ENCODE measurements around the gene GCGR.

Gene GCGR

GRCh38 chr17:81859906-81860755 lies 56.2 kb downstream of the GCGR start, which contains the start of gene P4HB:
Gene P4HB, minus strand, starts transcription at chr17:81860535. Its CDS starts 64 bp downstream, at chr17:81860471.
- no peaks in the 10 kb centered on the region for H3K9me3 ChIP-seq (ENCODE audit: insufficient read depth, low read length)
- H3K4me3 ChIP-seq (ENCODE audit: low read length): peak within 1 kb of the TSS; percentile 98
- H3K79me2 ChIP-seq (ENCODE audit: low read length): peaks cover 86% of the 10 kb centered on the region
- H3K4me2 ChIP-seq (ENCODE audit: low read length): peak within 1 kb of the TSS; percentile 89
- H2AFZ ChIP-seq (ENCODE audit: low read depth, low read length): no peak within 1 kb of the TSS
- H4K20me1 ChIP-seq (ENCODE audit: insufficient read depth, low read length): peaks cover 29% of the 10 kb centered on the region
- peak within 1 kb of the TSS; percentile 76 for H3K27ac ChIP-seq (ENCODE audit: low read length)
- TF ChIP-seq CTCF (IDR thresholded peaks at IDR 0.05; ENCODE audit: low read depth, low read length) (no peak), EZH2phosphoT487 (IDR thresholded peaks at IDR 0.05; ENCODE audit: low read depth) (no peak)
- H3K4me1 ChIP-seq (ENCODE audit: low read length): peaks cover 23% of the 10 kb centered on the region
- H3K27me3 ChIP-seq (ENCODE audit: low read depth, low read length): no peaks in the 10 kb centered on the region
- peaks cover 42% of the 10 kb centered on the region for H3K36me3 ChIP-seq (replicated peaks; ENCODE audit: low read depth, low read length)
- H3K9ac ChIP-seq (ENCODE audit: low read length): peak within 1 kb of the TSS; percentile 90

GRCh38 chr17:81860756-81861568 lies 57.0 kb downstream of the GCGR start:
- Histone ChIP-seq H3K4me3 (ENCODE audit: low read length) (peak overlapping the region; percentile 91), H3K27me3 (ENCODE audit: low read depth, low read length) (no peaks in the 10 kb centered on the region), H2AFZ (ENCODE audit: low read depth, low read length) (no peak overlapping the region), H3K79me2 (ENCODE audit: low read length) (peaks cover 78% of the 10 kb centered on the region), H3K9ac (ENCODE audit: low read length) (peak overlapping the region; percentile 82), H3K9me3 (ENCODE audit: insufficient read depth, low read length) (no peaks in the 10 kb centered on the region), H4K20me1 (ENCODE audit: insufficient read depth, low read length) (peaks cover 23% of the 10 kb centered on the region), H3K4me2 (ENCODE audit: low read length) (peak overlapping the region; percentile 76), H3K36me3 (replicated peaks; ENCODE audit: low read depth, low read length) (peaks cover 42% of the 10 kb centered on the region), H3K27ac (ENCODE audit: low read length) (peak overlapping the region; percentile 61), H3K4me1 (ENCODE audit: low read length) (peaks cover 23% of the 10 kb centered on the region)
- TF ChIP-seq EZH2phosphoT487 (IDR thresholded peaks at IDR 0.05; ENCODE audit: low read depth): no peak
- TF ChIP-seq CTCF (IDR thresholded peaks at IDR 0.05; ENCODE audit: low read depth, low read length): no peak

- Histone ChIP-seq H3K9me3 (ENCODE audit: insufficient read depth, low read length) (no peaks in the 10 kb centered on the region), H3K79me2 (ENCODE audit: low read length) (peaks cover 57% of the 10 kb centered on the region), H2AFZ (ENCODE audit: low read depth, low read length) (no peak overlapping the region), H3K4me2 (ENCODE audit: low read length) (no peak overlapping the region), H3K4me1 (ENCODE audit: low read length) (peaks cover 34% of the 10 kb centered on the region), H3K4me3 (ENCODE audit: low read length) (no peak overlapping the region), H3K27ac (ENCODE audit: low read length) (no peak overlapping the region), H3K36me3 (replicated peaks; ENCODE audit: low read depth, low read length) (peaks cover 39% of the 10 kb centered on the region), H4K20me1 (ENCODE audit: insufficient read depth, low read length) (peaks cover 19% of the 10 kb centered on the region), H3K9ac (ENCODE audit: low read length) (no peak overlapping the region), H3K27me3 (ENCODE audit: low read depth, low read length) (no peaks in the 10 kb centered on the region)
- TF ChIP-seq EZH2phosphoT487 (IDR thresholded peaks at IDR 0.05; ENCODE audit: low read depth) (no peak), CTCF (IDR thresholded peaks at IDR 0.05; ENCODE audit: low read depth, low read length) (no peak)
Observed at GRCh38 chr17:81863123-81863675, 59.2 kb downstream of the GCGR start.
